GM23338 (cell line): ENCODE results near the gene PSAPL1.

Source experiments
- CREB1 ChIP-seq: fragments of 250-450 bp; sonication (Bioruptor Pico); IDR thresholded peaks from 2 replicates; pipeline ENCODE4 v1.5.0; 2020; ENCODE audit warnings: low read depth, mild to moderate bottlenecking, moderate library complexity
- CTCF ChIP-seq, 2 experiments: fragments of 200-600 bp in 1 of 2; sonication (generic) in 1 of 2; conservative IDR thresholded peaks; 2 replicates each; pipeline versions ENCODE4 v1.5.1 to v1.6.1; 2016 to 2017; ENCODE audit warnings: antibody characterized with exemption in 2 of 2, low read depth in 2 of 2, mild to moderate bottlenecking in 2 of 2, moderate library complexity in 1 of 2
- ETS1 ChIP-seq: IDR thresholded peaks from 2 replicates; pipeline ENCODE4 v1.6.1; 2016; ENCODE audit warnings: antibody characterized with exemption
- EZH2 ChIP-seq: fragments of 200-600 bp; sonication (generic); IDR thresholded peaks from one replicate; pipeline ENCODE4 v1.8.0; 2017; ENCODE audit warnings: antibody characterized with exemption, mild to moderate bottlenecking, low read depth; ENCODE audit not compliant: unreplicated experiment
- EZH2phosphoT487 ChIP-seq: fragments of 200-600 bp; sonication (generic); IDR thresholded peaks from one replicate; pipeline ENCODE4 v1.8.1; 2018; ENCODE audit warnings: antibody characterized with exemption; ENCODE audit not compliant: unreplicated experiment
- JUNB ChIP-seq: IDR thresholded peaks from one replicate; pipeline ENCODE4 v1.6.1; 2016; ENCODE audit warnings: antibody characterized with exemption; ENCODE audit not compliant: unreplicated experiment
- NANOG ChIP-seq: IDR thresholded peaks from 2 replicates; pipeline ENCODE4 v1.6.1; 2016; ENCODE audit warnings: antibody characterized with exemption, borderline replicate concordance
- POLR2AphosphoS5 ChIP-seq: IDR thresholded peaks from 2 replicates; pipeline ENCODE4 v1.6.1; 2016; ENCODE audit warnings: antibody characterized with exemption, low read depth
- REST ChIP-seq: IDR thresholded peaks from one replicate; pipeline ENCODE4 v1.6.1; 2018; ENCODE audit warnings: antibody characterized with exemption; ENCODE audit not compliant: unreplicated experiment
- STAT1 ChIP-seq: IDR thresholded peaks from one replicate; pipeline ENCODE4 v1.6.1; 2016; ENCODE audit warnings: antibody characterized with exemption; ENCODE audit not compliant: unreplicated experiment
- ZNF114 ChIP-seq: fragments of 250-450 bp; sonication (Bioruptor Pico); IDR thresholded peaks from 2 replicates; pipeline ENCODE4 v1.5.0; 2020; ENCODE audit warnings: mild to moderate bottlenecking, moderate library complexity
- ZNF331 ChIP-seq: fragments of 250-450 bp; sonication (Bioruptor Pico); IDR thresholded peaks from 2 replicates; pipeline ENCODE4 v1.5.0; 2020; ENCODE audit warnings: low read depth, mild to moderate bottlenecking, moderate library complexity
- ZNF462 ChIP-seq: fragments of 250-450 bp; sonication (Bioruptor Pico); IDR thresholded peaks from 2 replicates; pipeline ENCODE4 v1.5.0; 2020; ENCODE audit warnings: mild to moderate bottlenecking, moderate library complexity

- TF ChIP-seq CREB1 (CRISPR knock-in tag) (no peak), CTCF (conservative IDR thresholded peaks at IDR 0.05; ENCODE audit: low read depth in 2 of 2) (peak; percentile 27 to 42; a peak in 2 of 4 replicates), ZNF114 (CRISPR knock-in tag) (no peak), POLR2AphosphoS5 (no peak), ZNF331 (CRISPR knock-in tag) (no peak), EZH2phosphoT487 (no peak), EZH2 (no peak), ETS1 (no peak), ZNF462 (no peak), NANOG (no peak), STAT1 (no peak), JUNB (no peak), REST (no peak)
These were observed 26.5 kb upstream of the PSAPL1 start for GRCh38 chr4:7461230-7461629.
